Stimulated activated CD8-positive, alpha-beta memory T cell treated with anti-CD3 and anti-CD28 coated beads, Interleukin-7, amount 100 ng/mL, for 1 hour (primary cell): Measurements from ENCODE around the gene ZNF341.

Source experiments
- DNase-seq, 2 donors: peaks; one replicate each; pipeline ENCODE4 v3.0.0-alpha.2; 2020; ENCODE audit warnings: low read depth in 2 of 2

ZNF341 gene

DNA sequence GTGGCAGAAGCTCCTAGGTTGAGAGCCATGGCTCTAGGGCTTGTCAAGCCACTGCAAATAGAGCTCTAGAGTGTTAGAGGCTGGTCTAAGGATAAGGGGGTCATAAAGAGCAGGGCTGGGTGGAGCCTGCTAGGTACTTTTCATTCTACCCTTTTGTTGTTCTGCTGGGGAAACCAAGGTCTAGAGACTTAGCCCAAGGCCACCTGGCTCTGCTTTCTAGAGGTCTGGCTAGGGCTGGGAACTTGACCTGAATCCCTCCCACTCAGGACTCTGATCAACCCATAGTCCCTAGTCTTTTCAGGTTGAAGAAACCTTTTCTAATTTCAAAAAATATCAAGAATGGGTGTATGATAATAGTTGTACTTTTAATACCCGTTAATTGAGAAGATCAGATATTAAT is 93.1 kb downstream of the ZNF341 start:
- DNase-seq: no peak

DNA sequence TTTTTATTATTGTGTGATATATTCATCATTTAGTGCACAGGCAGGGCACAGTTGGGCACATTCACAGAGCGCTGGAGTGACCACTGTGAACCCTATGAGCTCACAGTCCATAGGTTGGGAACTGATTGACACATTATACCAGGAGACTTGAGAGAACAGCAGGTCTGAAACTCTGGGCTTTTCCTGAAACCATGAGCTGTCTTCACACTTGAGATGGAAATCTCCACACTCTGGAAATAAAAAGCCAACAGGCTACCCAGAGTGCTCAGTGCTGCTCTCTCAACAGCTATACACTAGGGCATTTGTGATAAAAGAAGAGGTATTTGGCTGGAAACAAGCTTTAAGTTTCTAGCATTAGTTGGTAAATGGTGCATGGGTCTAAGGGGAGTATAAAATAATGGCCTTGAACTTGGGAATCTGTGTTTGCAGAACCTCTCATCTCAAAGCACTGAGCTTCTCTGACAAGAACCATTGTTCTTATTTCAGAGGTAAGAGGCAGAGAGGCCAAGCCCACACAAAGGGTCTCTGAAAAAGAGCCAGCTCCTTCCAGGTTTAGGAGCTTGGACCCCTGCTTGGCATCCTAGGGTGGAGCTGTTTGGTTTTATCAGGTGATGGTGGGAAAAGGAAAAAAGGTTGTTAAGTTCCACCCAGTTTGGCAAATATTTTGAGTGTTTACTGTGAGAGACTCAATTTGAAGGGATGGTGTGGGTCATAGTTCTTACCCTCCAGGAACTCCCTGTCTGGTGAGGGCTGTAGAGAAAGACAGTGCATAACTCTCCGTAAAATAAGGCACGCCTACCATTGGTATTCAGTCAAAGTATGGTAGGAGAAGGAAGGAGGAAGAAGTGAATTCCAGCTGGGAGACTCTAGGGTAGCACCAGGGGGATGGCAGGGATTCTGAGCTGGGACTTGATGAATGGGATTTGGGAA is 93.8 kb downstream of the ZNF341 start:
- no peak for DNase-seq

DNA sequence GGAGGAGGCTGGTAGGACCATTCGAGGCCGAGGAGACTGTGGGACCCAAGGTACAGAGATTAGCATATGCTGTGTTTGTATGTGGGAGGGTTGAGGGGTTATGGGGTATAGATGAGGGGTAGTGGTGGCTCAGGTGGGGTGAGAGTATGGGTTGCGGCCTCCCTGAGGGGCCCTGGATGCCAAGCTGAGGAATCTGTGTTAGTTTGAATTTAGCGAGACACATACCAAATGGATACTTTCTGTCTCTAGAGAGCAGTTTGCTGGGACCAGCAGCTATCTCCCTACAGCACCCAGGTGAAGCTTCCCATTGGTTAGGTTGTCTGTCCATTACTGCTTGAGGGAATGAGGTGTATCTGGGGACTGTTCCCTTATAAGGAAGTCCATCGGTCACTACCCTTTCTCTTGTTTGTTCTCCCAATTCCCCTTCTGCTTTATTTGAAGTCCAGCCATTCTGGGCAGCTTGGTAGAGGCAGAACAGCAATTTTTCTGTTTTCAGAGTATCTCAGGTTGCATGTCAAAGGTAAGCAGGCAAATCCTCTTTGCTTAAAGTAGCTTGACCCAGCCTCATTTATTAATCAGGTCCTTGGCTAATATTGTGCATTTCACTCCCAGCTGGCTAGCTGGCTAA is 94.6 kb downstream of the ZNF341 start:
- no peak for DNase-seq

DNA sequence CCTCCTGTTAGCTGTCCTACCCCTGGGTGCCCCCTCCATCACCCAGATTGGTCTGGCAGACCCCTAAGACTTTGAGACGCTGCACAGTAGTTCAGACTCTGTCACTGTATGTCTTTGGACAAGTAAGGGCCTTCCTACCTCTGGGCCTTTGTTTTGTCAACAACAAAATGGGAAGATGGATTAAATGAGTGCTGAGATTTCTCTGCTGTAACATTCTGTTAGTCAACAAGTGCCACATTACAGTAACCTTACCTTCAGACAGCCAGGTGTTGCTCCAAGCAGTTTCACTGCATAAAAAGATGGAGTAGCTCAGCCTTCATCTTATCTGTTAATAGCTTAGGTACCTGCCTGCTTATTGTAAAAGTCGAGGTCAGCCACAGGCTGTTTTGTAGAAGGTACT is 95.3 kb downstream of the ZNF341 start:
- no peak for DNase-seq

DNA sequence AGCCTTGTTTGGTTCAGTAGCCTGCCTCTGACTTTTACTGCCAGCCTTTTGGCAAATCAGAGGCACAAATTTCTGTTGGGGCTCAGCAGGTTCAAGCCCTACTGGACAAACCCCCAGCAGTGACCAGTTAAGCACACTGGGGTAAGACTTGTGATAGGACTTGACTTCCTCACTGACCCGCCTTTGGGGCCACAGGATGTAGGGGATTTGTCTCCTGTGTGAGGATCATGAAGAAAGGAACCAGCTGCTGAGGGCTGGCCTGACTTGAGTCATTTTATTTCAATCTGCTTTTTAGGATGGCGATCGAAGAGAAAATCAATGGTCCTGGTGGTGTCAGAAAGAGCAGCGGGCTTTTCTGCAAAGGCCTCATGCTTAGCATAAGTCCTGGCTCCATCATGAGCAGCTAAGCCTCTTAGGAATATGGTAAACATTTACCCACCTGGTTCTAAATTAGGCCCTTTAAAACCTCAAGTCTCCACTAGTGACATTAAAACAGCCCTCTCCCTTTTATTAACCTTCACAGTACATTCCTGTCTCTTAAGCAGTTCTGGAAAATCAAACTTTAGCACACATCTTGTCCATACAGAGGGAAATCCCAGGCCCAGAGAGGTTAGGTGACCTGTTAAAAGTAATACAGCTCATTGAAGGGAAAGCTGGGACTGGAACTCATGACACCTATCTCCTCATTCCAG is 96.0 kb downstream of the ZNF341 start:
- no peak for DNase-seq

DNA sequence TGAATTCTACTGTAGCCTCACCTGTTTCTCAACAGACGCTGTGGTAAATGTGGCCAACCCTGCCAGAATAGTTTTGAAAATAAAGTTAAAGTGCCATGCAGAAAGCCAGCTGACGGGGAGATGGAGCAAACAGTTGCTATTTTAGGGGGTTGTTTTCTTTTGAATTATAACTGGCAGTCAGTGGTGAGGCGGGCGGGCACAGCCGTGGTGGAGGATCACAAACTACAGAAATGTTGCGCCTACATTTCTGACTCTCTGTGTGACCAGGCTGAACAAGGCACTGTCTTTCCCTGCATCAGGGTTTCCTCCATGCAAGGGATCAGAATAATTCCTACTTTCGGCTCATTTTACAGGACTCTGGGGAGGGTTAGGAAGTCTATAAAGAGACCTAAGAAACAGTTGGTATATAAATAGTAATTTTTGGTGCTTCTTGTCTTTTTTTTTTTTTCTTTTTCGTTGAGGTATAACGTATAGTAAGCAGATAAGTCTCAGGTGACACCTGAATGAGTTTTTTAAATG is 96.6 kb downstream of the ZNF341 start:
- no peak for DNase-seq

DNA sequence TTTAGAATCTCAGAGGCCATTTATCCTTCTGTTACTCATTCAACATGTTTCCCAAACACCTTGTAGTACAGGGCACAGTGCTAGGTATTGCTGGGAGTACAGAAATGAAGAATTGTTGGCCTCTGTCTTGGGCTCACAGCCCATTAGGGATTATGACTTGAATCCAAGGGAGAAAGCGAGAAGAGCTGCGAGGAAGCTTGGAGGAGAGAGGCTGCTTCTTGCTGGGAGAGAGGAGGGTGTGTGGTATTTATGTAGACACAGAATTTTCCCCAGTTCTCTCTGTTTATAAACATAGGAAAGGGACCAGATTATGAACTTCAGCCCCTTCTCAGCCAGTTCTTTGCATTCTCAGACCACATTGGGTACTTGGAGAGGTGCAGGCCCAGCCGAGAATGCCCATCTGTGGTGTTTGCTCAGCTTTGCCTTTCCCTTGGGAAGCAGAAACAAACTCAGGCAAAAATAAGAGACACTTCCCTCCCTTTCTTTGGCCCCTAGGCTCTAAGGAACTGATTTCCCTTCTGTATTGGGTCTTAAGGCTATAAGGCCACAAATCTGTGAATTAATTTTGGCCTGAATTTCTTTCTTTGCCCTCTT is 97.3 kb downstream of the ZNF341 start:
- no peak for DNase-seq

DNA sequence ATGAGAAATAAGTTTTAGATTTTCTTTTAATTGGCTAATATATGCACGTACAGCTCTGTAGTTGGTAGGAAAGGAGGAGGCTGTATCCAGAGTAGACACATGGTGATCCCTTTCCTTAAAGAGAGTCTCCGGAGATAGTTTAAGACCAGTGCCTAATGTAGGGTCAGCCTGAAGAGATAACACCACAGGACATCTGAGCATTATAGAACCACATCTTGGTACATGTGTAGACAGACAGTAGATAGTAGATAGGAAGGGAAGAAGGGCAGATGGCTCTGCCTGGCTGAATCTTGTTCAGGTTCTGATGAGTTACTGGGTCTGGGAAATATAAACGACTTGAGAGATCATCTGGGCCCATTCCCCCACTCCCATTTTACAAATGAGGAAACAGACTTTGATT is 97.8 kb downstream of the ZNF341 start:
- DNase-seq: no peak

DNA sequence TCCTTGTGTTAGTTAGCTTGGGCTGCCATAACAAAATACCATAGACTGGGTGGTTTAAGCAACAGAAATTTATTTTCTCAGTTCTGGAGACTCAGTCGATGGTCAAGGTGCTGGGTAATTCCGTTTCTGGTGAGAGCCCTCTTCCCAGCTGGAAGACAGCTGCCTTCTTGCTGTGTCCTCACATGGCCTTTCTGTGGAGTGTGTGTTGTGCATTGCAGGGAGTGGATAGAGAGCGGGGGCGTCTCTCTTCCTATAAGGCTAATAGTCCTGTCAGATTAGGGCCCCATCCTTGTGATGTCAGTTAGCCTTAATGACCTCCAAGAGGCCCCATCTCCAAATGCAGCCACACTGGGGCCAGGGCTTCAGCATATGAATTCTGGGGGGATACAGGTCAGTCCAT is 98.6 kb downstream of the ZNF341 start:
- no peak for DNase-seq

DNA sequence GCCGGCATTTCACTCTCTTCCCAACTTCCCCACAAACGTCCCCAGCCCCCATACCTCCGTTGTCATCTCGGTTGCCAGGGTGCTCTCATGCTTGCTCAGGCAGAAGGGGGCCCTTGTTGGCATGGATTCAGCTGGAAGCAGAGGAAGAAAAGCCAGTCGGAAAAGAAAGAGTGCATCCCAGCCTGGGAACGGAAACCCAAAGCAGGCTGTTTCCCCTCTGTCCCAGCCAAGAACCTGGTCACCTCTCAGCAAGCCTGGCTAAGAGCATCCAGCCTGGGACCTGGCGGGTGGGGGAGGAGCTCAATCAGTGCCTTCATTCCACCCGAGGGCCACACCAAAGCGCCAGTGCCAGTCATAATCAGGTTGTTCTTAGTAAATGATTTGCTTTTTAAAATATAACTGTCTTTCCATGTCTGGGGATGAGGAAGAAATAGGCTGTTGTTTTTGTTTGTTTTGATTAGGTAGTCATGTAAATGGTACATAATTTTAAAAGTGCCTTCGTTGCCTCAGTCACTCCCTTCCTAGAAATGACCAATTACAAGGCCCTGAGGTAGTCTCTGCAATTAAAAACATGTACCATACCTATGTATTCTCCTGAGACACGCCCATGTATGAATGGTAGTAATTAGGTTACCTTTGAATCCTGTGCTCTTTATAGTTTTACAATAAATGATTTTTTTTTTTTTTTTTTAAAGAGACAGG is 100.5 kb downstream of the ZNF341 start:
- no peak for DNase-seq

DNA sequence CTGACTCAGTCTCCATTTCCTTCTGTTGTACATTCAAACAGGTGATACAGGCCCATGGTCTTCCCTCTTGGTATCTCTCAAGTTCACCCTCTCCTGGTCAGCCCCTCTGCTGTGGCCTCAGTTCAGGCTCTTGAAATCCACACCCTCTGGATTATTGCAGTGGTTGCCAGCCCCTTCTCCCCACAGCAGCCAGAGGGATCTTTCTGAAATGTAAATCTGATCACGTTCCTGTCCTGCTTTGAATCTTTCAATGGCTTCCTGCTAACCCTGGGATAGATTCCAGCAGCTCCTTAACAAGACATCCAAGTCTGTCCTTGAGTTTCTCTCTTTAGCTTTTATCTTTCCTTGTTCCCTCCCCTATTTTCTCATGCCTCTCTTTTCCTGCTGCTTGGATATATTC is 101.5 kb downstream of the ZNF341 start:
- no peak for DNase-seq

DNA sequence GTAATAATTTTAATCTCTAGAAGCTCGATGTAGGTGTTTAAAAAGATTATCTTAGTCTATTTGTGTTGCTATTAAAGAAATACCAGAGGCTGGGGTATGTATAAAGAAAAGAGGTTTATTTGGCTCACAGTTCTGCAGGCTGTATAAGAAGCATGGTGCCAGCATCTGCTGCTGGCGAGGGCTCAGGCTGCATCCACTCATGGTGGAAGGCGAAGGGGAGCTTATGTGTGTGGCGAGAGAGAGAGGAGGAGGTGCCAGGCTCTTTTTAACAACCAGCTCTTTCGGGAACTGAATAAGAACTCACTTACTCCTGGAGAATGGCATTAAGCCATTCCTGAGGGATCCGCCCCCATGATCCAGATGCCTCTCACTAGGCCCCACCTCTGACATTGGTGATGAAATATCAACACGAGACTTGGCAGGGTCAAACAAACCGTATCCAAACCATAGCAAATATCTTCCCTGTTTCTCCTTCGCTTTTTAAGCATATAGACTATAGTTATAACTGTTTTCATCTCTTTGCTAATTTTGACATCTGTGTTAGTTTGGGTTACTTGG is 103.9 kb downstream of the ZNF341 start:
- DNase-seq: no peak

DNA sequence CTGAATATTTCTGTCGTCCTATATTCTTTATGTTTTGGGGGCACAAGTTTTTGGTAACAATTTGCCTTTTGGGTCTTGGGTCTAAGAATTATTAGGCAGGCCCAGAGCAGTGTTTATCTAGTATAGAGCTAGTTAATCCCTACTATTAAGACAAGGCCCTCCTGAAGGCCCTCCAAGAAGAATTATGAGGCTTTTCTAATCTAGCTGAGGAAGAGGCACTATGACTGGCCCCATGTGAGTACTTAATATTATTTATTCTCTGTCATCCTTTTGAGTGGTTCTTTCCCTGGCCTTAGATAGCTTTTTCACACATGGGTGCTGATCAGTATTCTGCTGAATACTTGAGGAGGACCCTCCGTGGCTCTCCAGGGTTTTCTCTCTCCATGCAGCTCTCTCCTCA is 104.5 kb downstream of the ZNF341 start:
- no peak for DNase-seq

DNA sequence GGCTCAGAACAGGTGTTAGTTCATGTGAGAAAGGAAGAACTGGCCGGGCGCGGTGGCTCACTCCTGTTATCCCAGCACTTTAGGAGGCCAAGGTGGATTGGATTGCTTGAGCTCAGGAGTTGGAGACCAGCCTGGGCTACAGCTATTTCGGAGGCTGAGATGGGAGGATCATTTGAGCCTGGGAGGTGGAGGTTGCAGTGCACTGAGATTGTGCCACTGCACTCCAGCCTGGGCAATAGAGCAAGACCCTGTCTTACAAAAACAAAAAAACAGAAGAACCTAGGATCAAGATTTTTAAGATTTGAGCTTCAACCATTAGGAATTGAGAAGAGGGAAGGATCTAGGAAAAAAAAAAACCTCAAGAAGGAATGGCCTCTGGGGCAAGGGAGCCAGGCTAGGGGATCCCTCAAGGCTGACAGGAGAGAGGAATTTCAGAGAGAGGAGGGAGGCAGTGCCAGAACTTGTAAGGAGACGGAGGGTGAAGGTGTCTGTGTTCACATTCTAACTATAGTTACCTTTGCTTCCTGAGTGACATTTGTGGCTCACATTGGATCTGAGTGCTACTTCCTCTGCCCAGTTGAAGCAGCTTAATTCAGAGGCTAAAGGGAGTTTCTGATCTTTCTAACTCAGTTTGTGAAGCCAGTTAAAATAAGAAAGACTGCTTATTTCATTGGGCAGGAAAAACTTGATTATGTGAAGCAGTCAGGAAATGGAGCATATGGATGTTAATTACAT is 105.5 kb downstream of the ZNF341 start:
- no peak for DNase-seq

DNA sequence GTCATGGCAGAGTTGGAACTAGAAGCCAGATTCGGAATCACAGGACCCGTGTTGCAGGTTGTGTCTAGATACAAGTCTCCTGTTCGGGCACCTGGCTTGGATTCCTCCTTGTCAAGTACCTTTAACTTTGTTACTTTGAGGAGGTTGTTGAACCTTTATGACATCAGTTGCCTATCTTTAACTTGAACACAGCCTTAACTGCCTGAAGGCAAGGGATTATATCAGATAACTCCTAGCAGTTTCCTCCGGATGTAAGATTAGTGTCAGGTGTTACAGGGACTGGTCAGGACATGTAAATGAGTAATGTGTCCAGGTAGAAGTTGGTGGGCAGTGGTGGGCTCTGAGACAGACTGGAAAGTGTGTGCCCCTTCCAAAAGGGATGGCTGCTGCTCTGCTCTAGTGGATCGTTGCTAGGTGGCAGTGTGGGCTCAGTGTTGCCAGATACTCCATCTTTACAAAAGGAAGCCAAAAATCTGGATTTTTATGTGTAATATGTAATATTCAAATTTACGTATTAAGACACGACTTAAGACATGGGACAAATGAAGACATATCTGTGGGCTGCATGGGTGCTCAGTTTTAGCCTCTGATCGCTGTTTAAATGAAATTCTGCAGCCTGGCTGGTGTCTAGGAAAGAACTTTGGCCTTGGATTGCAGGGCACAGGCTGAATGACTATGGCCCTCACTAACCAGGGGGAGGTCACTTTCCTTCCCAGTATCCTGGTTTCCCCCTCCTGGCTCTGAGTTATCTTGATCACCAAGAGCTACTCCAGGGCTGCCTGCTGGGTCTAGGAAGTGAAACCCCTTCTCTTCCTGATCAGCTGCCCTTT is 106.5 kb downstream of the ZNF341 start:
- DNase-seq: no peak

DNA sequence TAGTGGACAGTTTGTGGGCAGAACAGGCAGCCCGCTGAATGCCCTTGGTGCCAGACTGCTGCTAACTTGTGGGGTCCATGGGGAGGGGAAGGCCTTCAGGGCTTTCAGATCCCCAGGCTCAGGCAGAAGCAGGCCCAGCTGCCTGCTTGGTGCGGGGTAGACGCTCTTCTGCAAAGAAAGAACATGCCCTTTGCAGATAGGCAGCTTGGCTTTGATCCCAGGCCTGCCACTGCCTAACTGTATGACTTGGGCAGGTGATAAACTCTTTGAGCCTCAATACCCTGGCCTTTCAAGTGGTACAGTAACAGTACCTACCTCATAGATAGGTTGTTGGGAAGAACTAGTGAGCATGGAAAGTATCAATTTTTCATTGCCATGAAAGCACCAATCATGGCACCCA is 107.8 kb downstream of the ZNF341 start:
- DNase-seq: no peak

DNA sequence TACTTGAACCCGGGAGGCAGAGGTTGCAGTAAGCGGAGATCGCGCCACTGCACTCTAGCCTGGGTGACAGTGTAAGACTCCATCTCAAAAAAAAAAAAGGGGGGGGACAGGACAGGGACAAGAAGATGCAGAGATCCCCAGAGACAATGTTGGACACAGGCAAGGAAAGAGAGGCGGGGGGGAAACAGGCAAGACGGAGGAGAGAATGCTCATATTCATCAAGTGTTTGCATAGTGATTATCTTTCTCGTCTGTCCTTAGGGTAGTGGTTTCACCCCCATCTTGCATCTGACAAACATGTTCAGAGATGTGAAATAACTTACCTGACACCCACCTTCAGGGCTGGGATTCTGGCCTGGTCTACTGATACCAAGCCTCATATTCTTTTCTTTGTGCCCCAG is 108.4 kb downstream of the ZNF341 start:
- DNase-seq: no peak

DNA sequence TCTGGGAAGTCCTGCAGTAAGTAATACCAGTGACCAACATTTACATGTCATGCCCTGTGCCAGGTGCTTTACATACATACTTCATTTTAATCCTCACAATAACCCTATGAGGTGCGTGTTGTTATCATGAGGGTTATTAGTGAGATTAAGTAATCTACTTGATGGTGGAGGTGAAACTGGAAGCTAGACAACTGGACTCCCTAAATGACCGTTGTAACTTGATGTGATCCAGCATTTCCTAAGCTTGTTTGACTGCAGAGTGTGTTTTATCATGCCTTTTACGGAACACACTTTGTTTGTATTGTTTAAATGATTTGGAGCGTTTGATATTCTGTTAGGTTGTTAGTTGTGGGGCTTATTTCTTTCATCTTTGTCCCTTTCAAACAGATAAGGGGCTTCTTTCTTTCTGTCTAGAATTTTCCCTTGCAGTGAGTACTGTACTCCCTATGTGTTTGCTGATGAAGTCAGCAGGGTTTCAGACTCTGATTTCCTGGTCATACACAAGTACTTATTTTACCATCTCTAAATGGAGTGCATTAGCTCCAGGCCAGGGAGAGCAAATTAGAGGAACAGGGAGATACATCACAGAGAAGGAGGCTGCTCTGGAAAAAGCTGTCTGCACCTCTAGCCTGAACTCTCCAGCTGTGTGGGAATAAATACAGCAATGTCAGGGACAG is 109.1 kb downstream of the ZNF341 start:
- DNase-seq: no peak

DNA sequence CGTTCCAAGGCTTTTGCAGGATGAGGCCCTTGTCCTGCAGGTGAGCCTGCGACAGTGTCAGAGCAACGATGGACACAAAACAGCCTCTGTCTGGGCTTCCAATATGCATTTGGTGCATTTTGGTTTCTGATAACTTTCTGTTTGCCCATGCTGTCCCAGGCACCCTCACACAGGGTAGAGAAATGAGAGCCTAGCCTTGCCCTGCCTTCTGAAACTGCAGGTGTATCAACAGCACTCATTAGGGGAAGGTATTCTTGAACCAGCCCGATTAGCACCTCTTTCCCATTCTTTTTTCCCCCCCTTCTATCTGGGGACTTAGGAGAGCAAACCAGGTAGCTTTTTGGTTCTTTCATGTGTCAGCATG is 109.6 kb downstream of the ZNF341 start:
- DNase-seq: no peak
